ENCODE results near the gene ZNF224. TPM values are rescaled to one million over a fixed set of nuclear protein-coding genes. Genes with fewer than 3 reads are reported as not detected.

The ZNF224 gene
- polyA plus RNA-seq, 1 donor (not counting 4 experiments of a cell fraction or from before 2014, with no cell fraction given) = 17.5 TPM

GRCh38 chr19:44066305-44066704 lies 27.9 kb upstream of the ZNF224 start:
- Histone ChIP-seq H4K20me1 (ENCODE audit: control insufficient read depth, extremely low read depth, insufficient read depth, low read length) (no peaks in the 10 kb centered on the region), H3K9me3 (ENCODE audit: control insufficient read depth, low read depth, low read length) (peaks cover 6% of the 10 kb centered on the region), H3K27ac (ENCODE audit: control insufficient read depth, insufficient read depth, low read length) (no peak overlapping the region), H3K9ac (ENCODE audit: control insufficient read depth, extremely low read depth, insufficient read depth, low read length) (no peak overlapping the region), H3K36me3 (ENCODE audit: control insufficient read depth in 2 of 2, extremely low read depth in 1 of 2, insufficient read depth in 2 of 2, low read length in 2 of 2) (peaks cover 3 to 16% of the 10 kb centered on the region in 2 experiments), H3K79me2 (ENCODE audit: control insufficient read depth, insufficient read depth, low read length) (no peaks in the 10 kb centered on the region), H3K9me1 (ENCODE audit: control insufficient read depth, extremely low read depth, insufficient read depth, low read length) (no peaks in the 10 kb centered on the region), H3K27me3 (ENCODE audit: control insufficient read depth, extremely low read depth, insufficient read depth, low read length) (no peaks in the 10 kb centered on the region), H3K4me3 (ENCODE audit: control insufficient read depth in 2 of 3, extremely low read depth in 1 of 3, insufficient read depth in 2 of 3, low read depth in 1 of 3, low read length in 3 of 3) (no peak overlapping the region), H2AFZ (ENCODE audit: control insufficient read depth, low read length) (no peak overlapping the region), H3K4me2 (ENCODE audit: control insufficient read depth, extremely low read depth, insufficient read depth, low read depth, low read length) (no peak overlapping the region), H3K4me1 (ENCODE audit: control insufficient read depth, extremely low read depth, insufficient read depth, low read length) (peaks cover 3% of the 10 kb centered on the region)
- dilution Hi-C loops (cut with MboI; ENCODE audit: extremely low pct_ligation_motif_present, low sequenced_read_pairs) = no loop called here
- TF ChIP-seq CTCF (optimal IDR thresholded peaks at IDR 0.05 in 1 of 3, IDR thresholded peaks at IDR 0.05 in 1 of 3, conservative IDR thresholded peaks at IDR 0.05 in 1 of 3; ENCODE audit: extremely low read depth in 1 of 3, insufficient read depth in 2 of 3, low read length in 3 of 3) = no peak
- TF ChIP-seq EZH2 (IDR thresholded peaks at IDR 0.05; ENCODE audit: low read length) = no peak
- FAIRE-seq (no peak), DNase-seq (ENCODE audit: low read depth, low spot score) (no peak)

GRCh38 chr19:44069415-44069814 lies 24.7 kb upstream of the ZNF224 start:
- Histone ChIP-seq H3K4me3 (ENCODE audit: control insufficient read depth in 2 of 3, extremely low read depth in 1 of 3, insufficient read depth in 2 of 3, low read depth in 1 of 3, low read length in 3 of 3) (no peak overlapping the region), H3K27ac (ENCODE audit: control insufficient read depth, insufficient read depth, low read length) (no peak overlapping the region), H3K9ac (ENCODE audit: control insufficient read depth, extremely low read depth, insufficient read depth, low read length) (no peak overlapping the region), H4K20me1 (ENCODE audit: control insufficient read depth, extremely low read depth, insufficient read depth, low read length) (no peaks in the 10 kb centered on the region), H3K36me3 (ENCODE audit: control insufficient read depth in 2 of 2, extremely low read depth in 1 of 2, insufficient read depth in 2 of 2, low read length in 2 of 2) (peaks cover 0 to 12% of the 10 kb centered on the region in 2 experiments), H3K9me1 (ENCODE audit: control insufficient read depth, extremely low read depth, insufficient read depth, low read length) (no peaks in the 10 kb centered on the region), H3K27me3 (ENCODE audit: control insufficient read depth, extremely low read depth, insufficient read depth, low read length) (no peaks in the 10 kb centered on the region), H3K4me2 (ENCODE audit: control insufficient read depth, extremely low read depth, insufficient read depth, low read depth, low read length) (no peak overlapping the region), H3K79me2 (ENCODE audit: control insufficient read depth, insufficient read depth, low read length) (peaks cover 3% of the 10 kb centered on the region), H2AFZ (ENCODE audit: control insufficient read depth, low read length) (no peak overlapping the region), H3K4me1 (ENCODE audit: control insufficient read depth, extremely low read depth, insufficient read depth, low read length) (peaks cover 16% of the 10 kb centered on the region), H3K9me3 (ENCODE audit: control insufficient read depth, low read depth, low read length) (peaks cover 6% of the 10 kb centered on the region)
- DNase-seq (ENCODE audit: low read depth, low spot score) (no peak), FAIRE-seq (no peak)
- no peak for TF ChIP-seq EZH2 (IDR thresholded peaks at IDR 0.05; ENCODE audit: low read length)
- no peak for TF ChIP-seq CTCF (optimal IDR thresholded peaks at IDR 0.05 in 1 of 3, IDR thresholded peaks at IDR 0.05 in 1 of 3, conservative IDR thresholded peaks at IDR 0.05 in 1 of 3; ENCODE audit: extremely low read depth in 1 of 3, insufficient read depth in 2 of 3, low read length in 3 of 3)
- dilution Hi-C loops (cut with MboI; ENCODE audit: extremely low pct_ligation_motif_present, low sequenced_read_pairs) = no loop called here

Measured in keratinocyte (primary cell).